GM21360 (cell line): Measurements from ENCODE around the gene AFDN.

ENCODE experiments used
- ATAC-seq: cut with Tn5 transposase; IDR thresholded peaks from one replicate; pipeline ENCODE4 v1.9.1; 2021; ENCODE audit warnings: mild to moderate bottlenecking, moderate library complexity; ENCODE audit not compliant: unreplicated experiment

Gene AFDN

DNA sequence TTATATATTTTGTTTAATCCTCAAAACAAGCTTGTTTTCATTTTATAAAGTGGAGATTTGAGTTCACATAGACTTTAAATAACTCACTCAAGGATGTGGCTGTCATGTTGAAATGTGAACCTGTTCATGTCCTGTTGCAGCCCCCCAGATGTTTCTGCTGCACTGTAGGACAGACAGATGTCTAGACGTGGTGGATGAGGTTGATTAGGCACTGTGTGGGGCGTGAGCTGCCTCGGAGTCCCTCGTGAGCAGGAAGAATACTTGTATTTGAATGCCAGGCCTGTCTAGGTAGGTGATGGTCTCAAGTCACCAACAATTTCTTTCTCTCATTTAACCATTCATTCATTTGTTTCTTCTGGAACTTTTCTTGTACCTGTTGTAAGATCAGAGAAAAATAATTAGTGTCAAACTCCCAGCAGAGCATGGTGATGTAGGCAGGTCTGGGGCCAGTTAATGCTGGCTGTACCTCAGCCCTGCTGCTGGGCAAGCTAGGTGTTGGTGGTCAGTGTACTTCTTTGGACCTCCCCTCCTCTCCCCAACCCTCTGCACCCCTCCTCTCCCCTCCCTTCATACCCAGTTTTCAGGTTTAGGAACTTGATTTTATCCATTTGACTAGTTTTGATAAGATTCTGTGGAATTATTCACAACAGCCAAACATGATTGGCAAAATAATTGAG is 34.0 kb downstream of the AFDN start:
- ATAC-seq, result no peak

DNA sequence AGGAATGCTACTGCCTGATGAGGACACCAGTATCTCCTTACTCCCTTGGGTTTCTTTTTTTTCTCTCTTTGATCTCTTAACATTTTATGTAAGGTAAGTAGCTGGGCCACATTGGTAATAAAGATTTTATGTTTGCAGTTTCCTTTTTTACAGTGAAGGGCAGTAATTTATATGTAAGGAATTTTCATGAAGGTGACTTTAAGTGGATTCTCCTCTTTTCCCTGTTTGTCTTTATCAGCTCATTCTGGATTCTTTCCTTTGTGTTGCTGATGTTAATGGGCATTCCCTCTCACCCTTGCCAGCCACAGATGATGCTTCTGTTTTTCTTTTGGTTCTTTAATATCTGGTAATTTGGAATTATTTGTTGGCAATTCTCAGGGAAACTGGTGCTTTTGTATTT is 34.7 kb downstream of the AFDN start:
- ATAC-seq, result no peak

DNA sequence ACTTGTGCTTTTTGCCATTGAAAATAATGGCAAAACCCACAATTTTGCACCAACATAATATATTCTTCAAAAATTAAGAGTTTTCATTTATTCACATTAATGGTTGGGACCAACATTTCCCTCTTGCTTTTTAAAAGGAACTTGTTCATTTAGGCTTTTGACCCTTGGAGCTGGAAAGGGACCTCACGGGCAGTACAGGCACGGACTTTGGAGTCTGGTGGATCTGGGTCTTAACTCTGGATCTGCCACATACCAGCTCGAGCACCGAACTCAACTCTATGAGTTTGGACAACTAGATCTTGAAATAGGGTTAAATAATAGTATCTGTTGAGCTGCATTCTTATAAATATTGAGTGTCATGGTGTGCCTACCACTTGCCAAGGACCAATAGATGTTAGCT is 37.2 kb downstream of the AFDN start:
- no peak for ATAC-seq

DNA sequence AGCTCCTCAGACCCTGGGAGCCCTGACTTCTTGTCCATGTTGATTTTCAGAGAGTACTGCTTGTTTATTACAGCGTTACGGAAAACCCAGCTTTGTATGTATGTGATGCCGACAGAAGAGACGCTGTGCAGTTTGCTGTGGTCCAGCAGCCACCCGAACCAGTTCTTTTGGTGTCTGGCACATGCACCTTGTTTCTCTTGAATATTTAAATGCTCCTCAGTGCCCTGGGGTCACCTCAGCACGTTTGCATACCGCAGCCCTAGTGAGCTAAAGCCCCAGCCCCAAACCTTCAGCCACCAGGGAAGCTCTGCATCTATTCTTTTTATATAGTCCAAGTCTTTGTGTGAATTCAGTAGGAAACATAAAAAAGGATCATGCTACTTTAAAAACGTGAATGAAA is 39.9 kb downstream of the AFDN start:
- ATAC-seq, result no peak

DNA sequence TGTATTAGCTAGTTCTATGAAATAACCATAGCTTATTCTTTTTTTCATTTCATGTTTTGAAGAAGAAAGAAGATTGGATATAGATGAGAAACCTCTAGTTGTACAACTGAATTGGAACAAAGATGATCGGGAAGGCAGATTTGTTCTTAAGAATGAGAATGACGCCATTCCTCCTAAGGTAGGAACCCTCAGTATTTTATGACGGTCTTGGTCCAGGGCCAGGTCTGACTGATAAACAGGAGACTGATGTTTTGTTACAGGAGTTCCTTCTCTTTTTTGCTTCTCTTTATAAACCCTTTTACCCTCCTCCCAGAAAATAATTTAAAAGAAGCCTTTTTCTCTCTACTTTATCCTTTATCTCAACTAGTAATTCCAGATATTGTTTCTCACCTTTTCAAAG is 43.6 kb downstream of the AFDN start:
- ATAC-seq, result no peak

DNA sequence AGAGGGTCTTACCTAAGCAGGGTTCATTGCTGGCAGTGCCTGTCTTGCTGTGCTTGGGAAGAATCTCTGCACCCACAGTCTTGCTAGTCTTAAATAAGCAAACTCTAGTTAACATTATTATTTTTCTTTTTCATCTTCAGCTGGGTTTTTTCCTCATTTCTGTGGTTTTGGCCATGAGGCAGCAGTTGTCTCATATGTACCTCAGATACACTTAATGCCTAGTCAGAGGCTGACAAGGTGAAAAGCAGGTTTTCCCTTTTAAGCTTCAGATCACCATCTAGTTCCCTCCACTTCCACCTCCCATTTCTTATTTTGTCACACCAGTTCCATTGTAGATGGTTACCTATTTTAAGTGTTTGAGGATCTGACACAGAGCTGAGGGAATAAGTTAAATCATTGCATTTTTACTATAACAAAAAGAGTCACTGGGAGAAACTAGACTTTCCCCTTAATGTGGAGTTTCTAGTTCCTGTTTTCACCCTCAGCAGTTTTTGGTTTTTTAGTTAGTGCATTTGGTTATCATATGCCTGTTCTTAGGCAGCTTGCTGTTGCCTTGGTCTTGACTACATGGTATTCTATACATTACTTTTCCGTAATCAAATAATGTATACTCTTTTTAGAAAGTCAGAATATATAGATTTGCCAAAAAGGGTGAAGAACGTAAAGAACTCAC is 46.0 kb downstream of the AFDN start:
- ATAC-seq, result no peak

DNA sequence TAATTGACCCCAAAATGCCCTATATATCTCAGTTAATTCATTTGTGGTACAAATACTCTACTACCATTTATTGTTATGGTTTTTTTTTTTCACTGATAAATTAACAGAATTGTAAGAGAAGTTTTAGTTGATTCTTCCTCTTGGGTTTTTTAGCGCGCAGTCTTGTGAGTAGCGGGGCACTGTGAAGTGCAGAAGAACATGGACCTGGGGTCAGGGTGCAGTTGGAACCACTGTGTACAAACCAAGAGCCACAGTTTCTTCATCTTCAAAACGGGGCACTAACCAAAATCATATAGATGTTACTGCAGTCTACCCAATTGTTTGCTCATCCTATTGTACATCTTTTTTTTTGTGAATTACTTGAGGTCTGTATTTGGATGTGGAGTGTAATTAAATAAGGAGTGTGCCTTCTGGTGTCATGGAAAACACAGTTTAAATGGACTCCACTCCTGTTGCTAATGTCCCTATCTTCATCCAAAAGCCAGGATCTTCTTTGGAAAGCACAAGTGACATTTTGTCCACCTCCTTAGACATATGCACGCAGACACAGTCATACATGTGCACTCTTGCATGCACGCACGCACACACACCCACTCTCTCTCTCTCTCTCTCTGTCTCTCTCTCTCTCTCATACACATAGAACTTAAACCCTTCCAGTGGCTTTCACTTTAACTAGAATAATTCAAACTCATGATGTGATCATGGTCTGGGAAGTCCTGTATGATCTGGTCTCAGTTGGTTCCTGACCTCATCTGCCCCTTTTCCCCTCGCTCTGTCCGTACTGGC is 51.5 kb downstream of the AFDN start:
- no peak for ATAC-seq

DNA sequence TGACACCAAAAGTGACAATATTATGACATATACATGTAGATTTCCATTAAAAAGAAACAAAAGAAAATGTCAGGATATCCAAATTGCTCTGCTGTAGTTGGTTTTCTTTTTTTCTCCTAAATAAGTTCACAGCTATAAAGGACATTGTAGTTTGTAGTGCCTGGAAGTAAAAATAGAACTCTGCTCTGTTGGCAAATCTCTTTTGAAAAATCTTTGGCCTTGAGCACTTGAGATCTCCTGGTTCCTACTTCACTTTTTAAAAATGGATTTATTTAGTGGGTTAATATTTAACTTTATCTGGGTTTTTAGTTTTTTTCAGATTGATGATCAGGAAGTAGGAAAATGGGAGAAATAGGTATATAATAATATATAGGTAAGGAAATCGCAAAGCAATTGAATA is 52.9 kb downstream of the AFDN start:
- ATAC-seq, result no peak

DNA sequence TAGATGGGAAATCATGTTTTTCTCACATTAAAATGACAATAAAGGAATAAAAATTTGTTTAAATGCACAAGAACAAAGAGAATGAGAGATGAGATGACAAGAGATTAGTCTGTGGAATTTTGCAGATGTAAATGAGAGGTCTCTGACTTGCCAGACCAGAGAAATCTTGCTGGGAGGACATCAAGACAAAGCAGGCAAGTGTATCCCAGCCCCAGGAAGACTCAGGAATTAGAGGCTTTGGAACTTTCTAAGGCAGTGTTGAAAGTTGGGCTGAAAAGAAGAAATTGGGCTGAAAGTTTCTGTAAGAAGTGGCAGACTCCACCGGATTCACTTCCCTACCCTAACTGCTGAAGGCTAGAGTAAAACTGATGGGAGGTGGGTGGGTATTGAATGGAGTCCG is 54.6 kb downstream of the AFDN start:
- ATAC-seq, result no peak

DNA sequence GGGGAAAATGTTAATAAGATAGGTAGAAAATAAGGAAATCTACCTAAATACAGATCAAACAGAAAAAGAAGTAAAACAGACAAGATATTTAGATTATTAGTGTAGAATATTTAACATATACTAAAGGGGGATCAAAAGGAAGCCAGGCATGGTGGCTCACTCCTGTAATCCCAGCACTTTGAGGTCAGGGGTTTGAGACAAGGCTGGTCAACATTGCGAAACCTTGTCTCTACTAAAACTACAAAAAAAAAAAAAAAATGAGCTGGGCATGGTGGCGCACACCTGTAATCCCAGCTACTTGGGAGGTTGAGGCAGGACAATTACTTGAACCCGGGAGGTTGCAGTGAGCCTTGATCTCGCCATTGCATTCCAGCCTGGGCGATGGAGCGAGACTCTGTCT is 55.5 kb downstream of the AFDN start:
- no peak for ATAC-seq

DNA sequence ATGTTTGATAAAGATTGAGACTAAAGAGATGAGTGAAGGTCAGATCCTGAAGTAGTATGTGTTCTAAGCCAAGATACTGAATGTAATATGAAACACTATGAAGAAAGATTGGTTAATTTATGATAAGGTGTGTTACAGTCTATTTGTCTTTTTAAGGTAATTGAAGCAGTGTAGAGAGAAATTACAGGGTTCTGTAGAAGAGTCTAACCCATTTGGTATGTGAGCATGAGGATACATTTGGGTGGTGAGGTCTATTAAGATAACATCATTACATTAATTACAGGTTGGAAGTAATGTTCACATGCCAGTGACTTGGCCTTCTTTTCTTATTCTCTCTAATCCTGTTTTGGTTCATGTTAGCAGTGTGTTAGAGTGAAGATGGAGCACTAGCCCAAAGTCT is 61.4 kb downstream of the AFDN start:
- ATAC-seq, result no peak

DNA sequence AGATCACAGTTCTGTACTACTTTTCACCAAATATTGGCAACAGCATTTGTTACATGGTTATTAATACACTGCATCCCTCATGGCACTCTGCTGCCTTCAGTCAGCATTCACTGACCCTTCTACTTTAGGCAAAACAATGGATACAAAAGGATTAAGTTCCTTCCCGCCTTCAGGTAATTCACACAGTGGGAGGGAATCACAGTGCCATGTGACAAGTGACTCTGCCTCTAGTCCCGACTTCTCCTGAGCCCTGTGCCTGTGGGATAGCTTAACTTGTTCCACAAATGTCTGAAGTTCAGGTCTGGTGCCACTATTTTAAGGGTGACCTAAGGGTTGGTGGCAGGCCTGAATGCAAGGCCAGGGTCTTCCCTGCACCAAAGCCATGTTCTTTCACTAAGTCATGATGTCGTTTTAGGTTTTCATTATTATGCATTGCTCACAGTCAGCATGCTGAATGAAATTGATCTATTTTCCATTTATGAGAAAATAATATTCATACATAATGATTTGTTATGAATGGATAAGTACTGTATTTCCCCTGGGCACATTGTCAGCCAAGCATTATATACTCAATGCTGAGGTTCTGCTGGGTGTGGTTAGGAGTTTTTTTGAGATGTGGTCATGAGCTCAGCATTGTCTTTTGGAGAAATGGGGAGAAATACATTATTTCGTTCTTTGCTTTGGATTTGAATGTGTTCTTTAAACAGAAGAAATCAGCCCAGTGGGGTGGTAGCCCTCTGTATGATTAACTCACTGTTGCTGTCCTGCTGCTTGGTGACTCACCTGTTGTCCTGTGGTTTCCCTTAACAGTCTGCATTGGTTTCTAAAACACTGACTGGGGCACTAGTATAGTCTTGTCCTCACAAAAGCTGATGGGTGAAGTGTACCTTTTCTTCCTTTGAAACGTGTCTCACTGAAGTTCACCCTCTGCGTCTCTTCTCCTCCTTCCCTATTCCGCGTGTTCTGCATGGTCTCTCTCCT is 66.4 kb downstream of the AFDN start:
- ATAC-seq, result no peak

DNA sequence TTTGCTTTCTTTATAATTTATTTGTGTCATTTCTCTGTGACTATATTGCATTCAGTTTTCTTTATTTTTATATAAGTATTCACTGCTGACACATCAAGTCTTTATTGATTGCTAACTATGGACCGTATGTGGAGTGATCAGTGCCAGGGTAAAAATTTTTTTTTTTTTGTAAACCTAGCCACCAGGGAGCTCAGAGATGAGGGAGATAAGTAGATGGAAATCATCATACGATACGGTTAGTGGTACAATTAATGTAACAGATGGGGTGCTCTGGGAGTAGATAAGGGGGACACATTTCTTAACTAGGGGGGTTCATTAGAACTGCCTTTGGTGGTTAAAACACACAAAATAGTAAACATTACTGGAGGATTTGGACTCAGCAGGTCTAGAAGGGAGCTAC is 68.3 kb downstream of the AFDN start:
- no peak for ATAC-seq

DNA sequence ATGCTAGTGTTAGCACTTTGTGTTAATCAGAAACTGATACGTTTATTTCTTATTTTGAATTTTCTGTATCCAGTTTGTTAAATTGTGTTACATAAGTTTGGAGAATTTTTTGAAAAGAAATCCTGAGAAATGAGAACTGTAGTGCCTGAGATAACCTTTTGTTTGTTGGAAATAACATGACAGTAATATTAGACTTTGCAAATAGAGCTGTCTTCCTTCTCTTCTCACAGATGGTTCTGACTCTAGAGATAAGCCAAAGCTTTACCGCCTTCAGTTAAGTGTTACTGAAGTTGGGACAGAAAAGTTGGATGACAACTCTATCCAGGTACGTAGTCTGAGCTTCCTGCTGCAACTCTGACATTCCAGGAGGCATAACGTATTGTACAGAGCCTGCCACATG is 69.9 kb downstream of the AFDN start:
- ATAC-seq, result no peak

DNA sequence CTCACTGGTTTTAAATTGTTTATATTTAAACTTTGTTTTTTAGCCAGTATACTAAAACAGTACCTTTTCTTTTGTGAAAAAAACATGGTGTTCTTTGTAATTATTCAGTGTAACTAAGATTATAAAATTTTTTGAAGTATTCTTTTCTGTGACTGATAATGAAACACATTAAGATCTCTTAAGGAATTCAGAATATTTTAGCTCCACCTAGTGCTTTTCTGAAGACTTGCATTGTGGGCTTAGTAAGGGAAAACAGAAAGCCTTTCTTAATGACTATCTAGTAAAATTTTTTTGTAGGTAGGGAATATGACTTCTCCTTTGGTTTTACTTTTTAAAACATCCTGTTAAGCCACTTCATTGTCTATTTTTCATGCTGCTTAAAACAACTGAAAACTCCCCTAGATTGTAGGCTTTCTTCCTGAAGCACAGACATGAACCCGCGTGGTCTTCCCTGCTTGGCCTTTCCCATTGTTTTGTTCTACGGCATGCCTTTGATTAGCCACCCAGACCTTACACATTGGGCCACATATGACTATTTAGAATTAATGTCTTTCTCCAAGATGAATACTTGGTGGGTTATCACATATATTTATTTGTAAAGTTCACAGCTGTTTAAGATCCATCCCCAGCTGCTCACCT is 72.1 kb downstream of the AFDN start:
- ATAC-seq, result no peak

DNA sequence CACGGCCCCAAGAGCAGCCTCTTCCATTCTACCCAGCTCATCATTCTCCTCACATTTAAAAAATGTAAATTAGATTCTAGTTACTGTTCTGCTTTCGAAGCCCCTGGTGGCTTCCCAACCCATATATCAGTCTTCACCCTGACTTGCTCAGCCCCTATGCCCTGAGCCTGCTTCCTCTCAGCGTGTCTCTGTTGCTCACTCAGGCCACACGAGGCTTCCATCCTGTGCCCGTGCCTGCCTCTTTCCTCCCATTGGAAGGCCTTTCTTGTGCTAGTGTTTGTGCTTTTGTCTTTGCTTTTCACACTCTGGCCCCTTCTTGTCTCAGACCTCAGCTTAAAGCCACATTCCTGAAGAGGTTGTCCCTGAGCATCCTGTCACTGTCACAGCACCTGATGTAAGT is 78.1 kb downstream of the AFDN start:
- no peak for ATAC-seq

DNA sequence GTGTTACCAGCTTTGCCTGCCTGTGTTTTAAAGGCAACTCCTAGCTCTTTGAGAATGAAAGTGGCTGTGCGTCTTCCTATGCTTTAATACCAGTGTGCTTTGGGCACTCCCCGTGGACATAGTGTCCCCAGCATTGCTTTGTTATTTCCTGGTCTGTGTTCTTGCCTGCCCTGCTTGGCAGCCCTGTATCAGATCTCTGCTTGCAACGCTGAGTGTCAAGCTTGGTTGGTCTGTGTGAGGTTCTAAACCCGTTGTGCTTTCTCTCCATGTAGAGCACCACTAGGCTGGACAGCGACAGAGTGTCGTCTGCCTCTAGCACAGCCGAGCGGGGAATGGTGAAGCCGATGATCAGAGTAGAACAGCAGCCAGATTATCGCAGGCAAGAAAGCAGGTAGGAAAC is 80.2 kb downstream of the AFDN start:
- no peak for ATAC-seq

DNA sequence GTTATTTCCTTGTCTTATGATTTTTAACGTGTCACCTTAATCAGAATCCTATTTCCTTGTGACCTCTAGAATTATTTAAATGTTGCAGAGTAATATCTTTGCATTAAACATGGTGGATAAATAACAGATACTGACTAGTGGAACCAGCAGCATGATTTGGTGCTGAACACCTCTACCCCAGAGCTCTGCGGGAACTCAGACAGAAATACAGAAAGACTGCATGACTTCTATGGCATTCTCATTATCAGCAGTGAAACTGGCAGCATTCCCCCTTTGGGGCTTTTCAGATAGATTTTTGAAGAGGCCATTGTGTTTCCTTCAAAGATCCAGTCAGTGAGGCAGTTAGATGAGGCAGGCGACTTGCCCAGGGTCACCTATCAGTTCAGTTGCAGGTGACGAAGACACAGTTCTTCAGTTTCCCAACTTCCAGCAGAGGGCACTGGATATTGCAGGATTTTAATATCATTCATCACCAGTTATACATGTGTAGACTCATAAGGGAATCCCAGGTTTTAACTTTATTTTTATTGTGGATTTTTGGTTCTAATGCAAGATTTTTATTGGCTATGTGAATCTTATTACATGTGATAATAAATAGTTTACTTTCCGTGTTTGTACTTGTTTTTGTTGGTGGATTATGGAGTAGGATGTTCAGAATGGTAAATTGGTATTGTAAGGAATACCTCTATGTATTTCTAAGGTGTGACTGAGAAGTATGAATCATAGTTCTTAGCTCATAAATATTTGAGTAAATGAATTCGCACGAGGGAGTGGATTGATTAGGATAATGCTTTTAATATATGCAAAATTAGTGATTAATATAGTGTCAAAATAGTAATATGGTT is 81.3 kb downstream of the AFDN start:
- no peak for ATAC-seq

DNA sequence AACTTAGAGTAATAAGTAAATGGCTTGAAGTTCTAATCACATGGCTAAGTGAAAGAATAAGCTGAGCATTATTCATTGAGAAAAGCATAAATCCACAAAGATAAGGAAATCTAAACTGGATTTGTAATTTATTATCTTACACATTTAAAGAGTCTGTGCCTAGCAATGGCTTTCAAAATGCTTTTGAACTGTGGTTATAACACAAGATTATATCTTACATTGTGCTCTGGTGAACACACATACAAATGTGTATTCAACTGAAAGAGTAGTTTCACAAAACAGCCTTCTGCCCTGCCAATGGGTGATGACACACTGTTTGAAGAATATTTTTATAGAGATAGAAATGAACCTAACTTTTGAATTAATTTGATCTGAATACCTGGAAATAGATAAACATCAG is 83.3 kb downstream of the AFDN start:
- ATAC-seq, result no peak

DNA sequence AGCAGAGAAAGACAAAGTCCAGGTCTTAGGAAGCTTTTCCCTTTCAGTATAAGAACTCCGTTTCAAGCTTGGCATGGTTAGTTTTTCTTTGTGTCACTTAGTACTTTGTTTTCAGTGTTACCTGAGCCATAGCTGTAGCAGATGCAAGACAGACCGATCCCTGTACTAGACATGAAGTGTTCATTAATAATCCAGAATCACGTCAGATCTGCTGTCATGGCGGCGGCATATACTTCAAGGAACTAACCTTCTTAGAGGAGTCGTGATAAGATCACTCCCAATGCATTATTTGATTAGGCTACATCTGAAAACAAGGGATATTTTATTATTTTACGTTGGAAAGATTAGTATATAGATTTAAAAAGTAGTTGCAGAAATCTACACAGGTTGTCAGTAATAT is 83.9 kb downstream of the AFDN start:
- ATAC-seq, result no peak
